Measurements from ENCODE around the gene KIF14.

- TF ChIP-seq CTCF (IDR thresholded peaks at IDR 0.05; ENCODE audit: extremely low read depth in 1 of 2, insufficient read depth in 1 of 2, low read depth in 1 of 2, low read length in 2 of 2) (no peak), POLR2AphosphoS5 (IDR thresholded peaks at IDR 0.05; ENCODE audit: insufficient read depth, low read depth, low read length) (no peak), JUN (IDR thresholded peaks at IDR 0.05; ENCODE audit: borderline replicate concordance, insufficient read depth, insufficient read length, low read depth) (no peak), MYC (IDR thresholded peaks at IDR 0.05; ENCODE audit: low read depth, low read length) (no peak), EZH2 (IDR thresholded peaks at IDR 0.05; ENCODE audit: borderline replicate concordance, low read depth, low read length, severe bottlenecking) (no peak), POLR2A (IDR thresholded peaks at IDR 0.05; ENCODE audit: low read depth, low read length) (no peak), FOS (IDR thresholded peaks at IDR 0.05; ENCODE audit: borderline replicate concordance, insufficient read depth, low read length) (no peak), GATA2 (IDR thresholded peaks at IDR 0.05; ENCODE audit: insufficient read depth, insufficient read length, low read depth, low read length) (no peak)
Observed at GRCh38 chr1:200644021-200644420, 23.5 kb upstream of the KIF14 start.

All from endothelial cell of umbilical vein (primary cell).